ENCODE measurements around the gene NSL1.
"Not testable (repeated sequence)": the region's sequence is repeated elsewhere in the genome, so short reads cannot be mapped to it uniquely, and the experiment has no call there.

NSL1 gene

DNA sequence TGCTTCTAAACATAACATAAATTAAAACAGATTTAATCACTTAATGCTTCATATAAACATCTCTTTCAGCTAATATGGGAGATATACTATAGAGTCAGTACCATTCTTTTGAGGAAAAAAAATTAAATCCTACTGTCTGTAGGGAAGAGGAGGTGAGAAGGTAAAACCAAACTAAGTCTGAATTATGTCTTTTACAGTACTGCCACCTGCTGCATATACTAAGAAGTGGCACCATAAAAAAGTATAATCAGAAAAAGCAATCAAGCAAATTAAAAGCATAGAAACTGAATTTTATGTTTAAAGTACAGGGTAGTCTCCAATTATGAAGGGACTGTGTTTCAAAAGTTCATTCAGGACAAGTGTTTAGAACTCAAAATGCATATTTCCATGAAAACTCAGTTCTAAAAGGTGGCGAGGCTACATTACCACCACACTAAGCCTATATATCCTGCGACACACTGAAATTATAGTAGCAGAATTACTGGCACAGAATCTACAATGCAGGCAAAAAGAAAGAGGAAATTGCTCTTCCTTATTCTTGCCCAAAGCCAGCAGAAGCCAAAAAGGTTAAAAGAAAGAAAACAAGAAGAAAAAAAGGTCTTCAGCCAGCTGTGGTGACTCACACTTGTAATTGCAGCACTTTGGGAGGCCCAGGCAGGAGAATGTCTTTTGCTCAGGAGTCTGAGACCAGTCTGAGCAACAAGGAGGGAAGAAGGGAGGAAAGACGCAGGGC lies 9.0 kb downstream of the NSL1 start:
- DNase-seq (ENCODE audit: low read depth in 2 of 2) = no peak

DNA sequence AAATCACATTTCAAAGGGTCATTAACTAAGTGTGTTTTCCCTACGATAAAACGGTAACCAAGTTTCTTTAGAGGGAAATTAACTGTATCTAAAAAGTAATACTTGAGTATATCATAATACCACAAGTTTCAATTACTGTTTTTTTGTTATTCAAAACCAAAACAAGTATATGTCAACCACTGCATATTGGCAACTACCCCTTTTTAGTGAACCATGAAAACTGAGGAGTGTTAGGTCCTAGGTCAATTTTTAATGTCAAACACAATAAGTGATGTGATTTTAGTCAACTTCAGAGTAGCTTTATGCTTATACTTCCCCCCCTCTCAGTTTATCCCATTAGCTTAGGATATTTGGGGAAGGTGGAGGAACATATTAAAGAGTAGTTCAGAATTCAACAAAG lies 10.4 kb downstream of the NSL1 start:
- no peak for DNase-seq (ENCODE audit: low read depth in 2 of 2)

DNA sequence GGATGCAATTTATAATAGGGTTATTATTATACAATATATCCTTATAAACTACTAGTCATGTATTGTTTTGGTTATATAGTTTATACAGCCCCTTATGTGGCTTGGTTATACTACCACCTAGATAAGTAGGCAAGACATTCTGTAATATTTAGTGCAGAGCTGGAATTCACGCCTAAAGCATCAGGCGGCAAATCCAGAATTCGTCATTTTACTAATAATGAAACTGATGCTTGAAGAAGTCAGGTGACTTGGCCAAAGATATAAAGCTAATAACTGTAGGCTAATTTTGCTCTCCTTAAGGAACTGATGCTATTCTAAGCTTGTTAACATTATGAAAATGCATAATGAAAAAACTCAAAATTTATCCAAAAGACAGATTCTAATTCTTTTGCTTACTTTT lies 10.8 kb downstream of the NSL1 start:
- no peak for DNase-seq (ENCODE audit: low read depth in 2 of 2)

DNA sequence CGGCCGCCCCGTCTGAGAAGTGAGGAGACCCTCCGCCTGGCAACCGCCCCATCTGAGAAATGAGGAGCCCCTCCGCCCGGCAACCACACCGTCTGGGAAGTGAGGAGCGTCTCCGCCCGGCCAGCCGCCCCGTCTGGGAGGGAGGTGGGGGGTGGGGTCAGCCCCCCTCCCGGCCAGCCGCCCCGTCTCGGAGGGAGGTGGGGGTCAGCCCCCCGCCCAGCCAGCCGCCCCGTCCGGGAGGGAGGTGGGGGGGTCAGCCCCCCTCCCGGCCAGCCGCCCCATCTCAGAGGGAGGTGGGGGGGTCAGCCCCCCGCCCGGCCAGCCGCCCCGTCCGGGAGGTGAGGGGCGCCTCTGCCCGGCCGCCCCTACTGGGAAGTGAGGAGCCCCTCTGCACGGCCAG lies 12.5 kb downstream of the NSL1 start:
- not testable (repeated sequence) for DNase-seq (ENCODE audit: low read depth in 2 of 2)

DNA sequence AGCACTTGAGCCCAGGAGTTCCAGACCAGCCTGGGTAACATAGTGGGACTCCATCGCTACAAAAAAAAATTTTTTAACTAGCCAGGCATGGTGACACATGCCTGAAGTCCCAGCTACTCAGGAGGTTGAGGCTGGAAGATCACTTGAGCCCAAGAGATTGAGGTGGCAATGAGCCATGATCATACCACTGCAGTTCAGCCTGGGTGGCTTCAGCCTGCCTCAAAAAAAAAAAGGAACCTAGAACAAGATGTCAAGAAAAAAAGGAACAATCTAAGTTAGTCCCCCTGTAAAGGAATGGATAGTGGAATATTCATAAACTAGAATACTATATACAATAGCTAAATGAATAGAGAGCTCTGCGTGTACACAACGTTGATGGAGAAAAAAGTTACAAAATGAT lies 14.4 kb downstream of the NSL1 start:
- no peak for DNase-seq (ENCODE audit: low read depth in 2 of 2)

DNA sequence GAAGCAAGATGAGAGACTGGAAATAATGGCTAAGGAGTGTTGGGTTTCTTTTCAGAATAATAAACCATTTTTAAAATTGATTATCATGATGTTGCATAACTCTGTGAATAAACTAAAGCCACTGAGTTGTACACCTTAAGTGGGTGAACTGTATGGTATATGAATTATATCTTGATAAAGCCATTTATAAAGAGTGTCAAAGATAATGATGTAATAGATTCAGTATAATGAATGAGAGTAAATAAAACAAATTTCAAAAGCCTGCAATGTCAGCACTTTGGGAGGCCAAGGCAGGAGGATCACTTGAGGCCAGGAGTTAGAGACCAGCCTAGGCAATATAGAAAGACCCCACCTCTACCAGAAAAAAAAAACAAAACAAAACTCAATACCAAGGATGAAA lies 16.3 kb downstream of the NSL1 start:
- DNase-seq (ENCODE audit: low read depth in 2 of 2) = no peak

DNA sequence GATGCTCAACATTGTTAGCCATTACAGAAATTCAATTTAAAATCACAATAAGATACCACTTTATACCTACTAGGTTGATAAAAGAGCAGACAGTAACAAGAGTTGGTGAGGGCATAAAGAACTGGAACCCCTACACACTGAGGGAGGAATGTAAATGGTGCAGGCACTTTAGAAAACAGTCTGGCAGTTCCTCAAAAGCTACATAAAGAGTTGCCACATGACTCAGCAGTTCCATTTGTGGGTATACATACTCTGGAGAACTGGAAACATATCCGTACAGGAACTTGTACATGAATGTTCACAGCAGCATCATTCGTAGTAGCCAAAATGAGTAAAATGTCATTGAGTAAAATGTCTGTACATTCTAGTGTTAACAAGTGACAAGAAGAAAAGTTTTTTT lies 17.0 kb downstream of the NSL1 start:
- DNase-seq (ENCODE audit: low read depth in 2 of 2) = no peak

DNA sequence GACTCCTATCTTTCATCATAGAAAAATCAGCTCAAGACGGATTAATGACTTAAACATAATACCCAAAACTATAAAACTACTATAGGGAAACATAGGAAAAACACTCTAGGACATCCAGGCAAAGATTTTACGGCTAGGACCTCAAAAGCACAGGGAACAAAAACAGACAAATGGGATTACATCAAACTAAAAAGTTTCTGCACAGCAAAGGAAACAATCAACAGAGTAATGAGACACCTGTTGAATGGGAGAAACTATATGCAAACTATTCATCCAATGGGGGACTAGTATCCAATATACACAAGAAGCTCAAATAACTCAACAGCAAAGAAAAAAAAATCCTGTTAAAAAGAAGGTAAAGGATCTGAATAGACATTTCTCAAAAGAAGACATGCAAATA lies 18.6 kb downstream of the NSL1 start:
- DNase-seq (ENCODE audit: low read depth in 2 of 2) = no peak

DNA sequence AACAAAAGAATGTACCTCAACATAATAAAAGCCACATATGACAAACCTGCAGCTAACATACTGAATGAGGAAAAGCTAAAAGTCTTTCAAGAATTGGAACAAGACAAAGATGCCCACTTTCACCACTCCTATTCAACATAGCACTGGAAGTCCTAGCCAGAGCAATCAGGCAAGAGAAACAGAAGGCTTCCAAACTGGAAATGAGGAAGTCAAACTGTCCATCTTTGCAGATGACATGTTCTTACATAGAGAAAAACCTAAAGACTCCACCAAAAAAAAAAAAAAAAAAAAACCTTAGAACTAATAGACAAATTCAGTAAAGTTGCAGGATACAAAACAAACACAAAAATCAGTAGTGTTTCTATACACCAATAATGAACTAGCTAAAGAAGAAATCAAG lies 20.2 kb downstream of the NSL1 start:
- no peak for DNase-seq (ENCODE audit: low read depth in 2 of 2)

DNA sequence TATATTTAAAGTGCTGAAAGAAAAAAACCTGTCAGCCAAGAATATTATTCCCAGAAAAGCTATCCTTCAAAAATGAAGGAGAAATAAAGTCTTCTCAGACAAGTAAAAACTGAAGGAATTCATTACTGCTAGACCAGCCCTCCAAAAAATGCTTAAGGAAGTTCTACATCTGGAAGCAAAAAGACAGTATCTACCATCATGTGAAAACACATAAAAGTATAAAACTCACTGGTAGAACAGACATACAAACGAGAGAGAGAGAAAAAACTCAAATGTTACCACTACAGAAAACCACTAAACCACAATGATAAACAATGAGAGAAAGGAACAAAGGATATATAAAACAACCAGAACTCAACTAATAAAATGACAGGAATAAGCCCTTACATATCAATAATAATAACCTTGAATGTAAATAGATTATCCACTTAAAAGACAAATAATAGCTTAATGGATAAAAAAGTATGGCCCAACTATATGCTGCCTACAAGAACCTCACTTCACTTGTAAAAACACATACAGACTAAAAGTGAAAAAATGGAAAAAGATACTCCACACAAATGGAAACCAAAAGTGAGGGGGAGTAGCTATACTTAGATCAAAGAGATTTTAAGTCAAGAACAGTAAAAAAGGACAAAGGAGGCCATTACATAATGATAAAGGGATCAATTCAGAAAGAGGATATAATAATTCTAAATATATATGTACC lies 22.0 kb downstream of the NSL1 start:
- no peak for DNase-seq (ENCODE audit: low read depth in 2 of 2)

DNA sequence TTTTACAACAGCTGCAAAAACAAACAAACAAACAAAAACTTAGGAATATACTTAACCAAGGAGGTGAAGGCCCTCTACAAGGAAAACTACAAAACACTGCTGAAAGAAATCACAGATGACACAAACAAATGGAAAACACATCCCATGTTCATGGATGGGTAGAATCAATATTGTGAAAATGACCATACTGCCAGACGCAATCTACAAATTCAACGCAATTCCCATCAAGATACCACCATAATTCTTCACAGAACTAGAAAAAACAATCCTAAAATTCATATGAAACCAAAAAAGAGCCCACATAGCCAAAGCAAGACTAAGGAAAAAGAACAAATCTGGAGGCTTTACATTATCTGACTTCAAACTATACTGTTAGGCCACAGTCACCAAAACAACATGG lies 24.8 kb downstream of the NSL1 start:
- not testable (repeated sequence) for DNase-seq (ENCODE audit: low read depth in 2 of 2)

DNA sequence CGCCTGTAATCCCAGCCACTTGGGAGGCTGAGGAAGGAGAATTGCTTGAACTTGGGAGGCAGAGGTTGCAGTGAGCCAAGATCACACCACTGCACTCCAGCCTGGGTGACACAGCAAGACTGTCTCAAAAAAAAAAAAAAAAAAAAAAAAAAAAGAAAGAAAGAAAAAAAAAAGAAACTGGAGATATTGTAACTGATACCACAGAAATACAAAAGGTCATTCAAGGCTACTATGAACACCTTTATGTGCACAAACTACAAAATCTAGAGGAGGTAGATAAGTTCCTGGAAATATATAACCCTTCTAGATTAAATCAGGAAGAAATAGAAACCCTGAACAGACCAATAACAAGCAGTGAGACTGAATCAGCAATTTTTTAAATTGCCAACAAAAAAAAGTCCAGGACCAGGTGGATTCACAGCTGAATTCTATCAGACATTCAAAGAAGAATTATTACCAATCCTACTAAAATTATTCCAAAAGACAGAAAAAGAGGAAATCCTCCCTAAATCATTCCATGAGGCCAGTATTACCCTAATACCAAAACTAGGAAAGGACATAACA lies 26.8 kb downstream of the NSL1 start:
- not testable (repeated sequence) for DNase-seq (ENCODE audit: low read depth in 2 of 2)

DNA sequence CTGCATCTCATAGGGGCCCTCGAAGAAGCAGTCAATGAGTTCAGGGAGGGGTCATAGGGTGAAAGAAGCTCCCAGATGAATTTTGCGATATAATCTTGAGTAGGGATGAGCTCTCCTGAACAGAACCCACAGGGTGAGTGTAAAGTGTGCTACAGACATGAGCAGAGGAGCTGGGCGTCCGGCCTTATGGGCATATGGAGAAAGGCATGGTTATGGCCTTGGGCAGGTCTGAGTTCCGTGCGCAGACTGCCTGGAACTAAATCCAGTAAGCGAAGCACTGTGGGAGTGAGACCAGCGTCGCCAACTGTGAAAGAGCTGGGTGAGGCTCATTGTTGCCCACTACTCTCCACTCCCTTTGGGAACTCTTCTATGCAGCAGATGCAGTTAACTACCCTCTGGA lies 28.7 kb downstream of the NSL1 start:
- no peak for DNase-seq (ENCODE audit: low read depth in 2 of 2)

DNA sequence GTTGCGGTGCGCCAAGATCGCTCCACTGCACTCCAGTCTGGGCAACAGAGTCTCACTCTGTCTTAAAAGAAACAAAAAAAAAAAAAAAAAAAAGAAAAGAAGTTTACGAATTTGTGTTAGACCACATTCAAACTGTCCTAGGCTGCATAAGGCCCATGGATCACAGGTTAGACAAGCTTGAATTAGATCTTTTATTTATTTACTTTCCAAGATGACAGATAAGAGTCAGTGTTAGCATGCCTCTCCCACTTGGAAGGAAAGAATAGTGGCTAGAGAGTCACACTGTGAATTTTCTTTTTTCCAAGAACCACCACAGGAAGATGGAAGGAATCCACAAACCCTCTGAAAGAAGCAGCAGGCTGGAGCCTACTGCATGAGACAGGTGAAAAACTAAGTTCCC lies 29.3 kb downstream of the NSL1 start:
- no peak for DNase-seq (ENCODE audit: low read depth in 2 of 2)

DNA sequence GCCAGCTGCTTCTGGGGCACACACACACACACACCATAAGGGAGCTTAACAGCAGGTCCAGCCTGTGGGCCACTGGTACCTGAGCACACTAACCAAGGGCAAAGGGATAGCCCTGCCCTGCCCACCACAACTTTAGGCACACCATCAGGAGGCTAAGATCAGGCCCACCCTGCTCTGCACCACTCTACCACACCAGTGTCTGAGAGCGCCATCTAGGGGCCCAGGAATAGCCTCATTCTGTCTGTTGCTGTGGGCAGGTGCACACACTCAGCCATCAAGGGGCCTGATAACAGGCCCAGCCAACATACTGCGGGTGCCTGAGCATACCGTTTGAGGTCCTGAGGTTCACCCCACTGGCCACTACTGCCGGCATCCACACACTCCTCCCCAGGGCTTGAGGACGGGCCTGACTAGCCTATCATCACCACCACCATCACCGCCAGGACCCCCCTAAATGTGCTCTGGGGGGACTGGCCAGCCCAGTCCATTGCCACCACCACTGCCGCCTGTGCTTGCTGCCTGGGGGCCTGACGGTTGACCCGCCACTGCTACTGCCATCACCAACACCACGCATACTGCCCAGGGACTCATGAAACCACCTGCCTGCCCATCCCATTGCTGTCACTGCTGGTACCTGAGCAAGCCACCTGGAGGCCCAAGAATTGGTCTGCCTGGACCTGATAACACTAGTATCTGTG lies 31.3 kb downstream of the NSL1 start:
- peak; percentile 25 to 42 for DNase-seq (ENCODE audit: low read depth in 2 of 2)

DNA sequence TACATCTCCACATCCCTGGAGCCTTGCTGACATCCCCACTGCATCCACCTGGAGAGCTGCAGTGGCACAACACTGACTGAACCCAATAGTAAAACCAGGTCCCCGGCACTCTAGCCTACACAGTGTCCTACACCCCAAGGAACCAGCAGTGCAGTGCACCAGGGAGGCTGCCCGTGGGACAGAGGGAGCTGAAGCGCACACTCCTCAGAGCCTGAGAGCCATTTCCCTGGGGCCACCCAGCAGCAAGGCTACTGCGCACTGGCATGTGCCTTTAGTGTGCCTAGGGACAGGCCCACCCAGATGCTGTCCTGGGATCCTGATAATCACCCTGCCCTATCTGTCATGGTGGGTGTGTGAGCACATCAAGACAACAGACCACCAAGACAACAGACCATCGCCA lies 31.9 kb downstream of the NSL1 start:
- DNase-seq (ENCODE audit: low read depth in 2 of 2) = no peak

DNA sequence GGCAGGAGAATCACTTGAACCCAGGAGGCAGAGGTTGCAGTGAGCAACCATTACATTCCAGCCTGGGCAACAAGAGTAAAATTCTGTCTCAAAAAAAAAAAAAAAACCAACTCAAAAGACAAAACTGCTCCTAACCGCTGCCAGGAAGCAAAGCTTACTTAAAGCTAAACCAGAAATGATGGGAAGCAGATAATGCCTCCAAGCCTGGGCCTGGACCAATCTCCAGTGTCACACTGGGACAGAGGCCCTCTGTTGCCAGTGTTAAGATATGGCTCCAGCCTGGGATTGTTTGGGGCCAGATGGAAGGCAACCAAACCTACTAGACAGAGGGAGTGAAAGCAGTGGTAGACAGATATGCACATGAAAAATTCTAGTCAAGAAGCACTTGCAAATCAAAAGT lies 36.9 kb downstream of the NSL1 start:
- no peak for DNase-seq (ENCODE audit: low read depth in 2 of 2)

DNA sequence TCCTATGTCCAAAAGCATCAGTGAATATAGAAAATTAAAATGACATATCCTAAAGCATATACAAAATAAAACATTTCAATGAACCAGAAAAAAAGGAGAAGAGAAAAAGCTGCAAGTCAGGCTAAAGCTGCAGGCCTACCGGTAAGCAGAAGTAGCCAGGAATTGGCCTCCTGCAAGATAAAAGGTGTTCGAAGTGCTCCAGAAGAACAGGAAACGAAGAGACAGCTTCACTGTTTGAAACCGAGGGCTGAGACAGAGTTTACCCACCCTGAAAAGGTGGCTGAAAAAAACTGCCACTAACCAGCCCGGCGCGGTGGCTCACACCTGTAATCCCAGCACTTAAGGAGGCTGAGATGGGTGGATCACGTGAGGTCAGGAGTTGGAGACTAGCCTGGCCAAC lies 37.4 kb downstream of the NSL1 start:
- DNase-seq (ENCODE audit: low read depth in 2 of 2) = no peak

DNA sequence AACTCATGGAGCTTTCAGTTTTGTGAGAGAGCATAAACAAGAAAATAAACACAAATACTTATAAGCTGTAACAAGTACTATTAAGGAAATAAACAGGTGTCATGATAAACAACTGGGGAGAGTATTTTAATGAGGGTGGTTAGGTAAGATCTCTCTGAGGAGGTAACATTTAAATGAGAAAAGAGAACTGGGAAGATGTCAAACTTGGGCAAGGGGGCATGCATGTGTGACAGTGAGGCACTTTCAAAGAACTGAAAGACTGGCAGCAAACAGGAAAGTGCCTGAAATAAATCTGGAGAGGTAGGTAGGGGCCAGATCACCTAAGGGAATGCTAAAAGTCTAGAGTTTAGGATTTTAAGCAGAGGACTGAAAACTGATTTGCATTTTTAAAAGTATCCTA lies 37.8 kb downstream of the NSL1 start:
- DNase-seq (ENCODE audit: low read depth in 2 of 2) = no peak

DNA sequence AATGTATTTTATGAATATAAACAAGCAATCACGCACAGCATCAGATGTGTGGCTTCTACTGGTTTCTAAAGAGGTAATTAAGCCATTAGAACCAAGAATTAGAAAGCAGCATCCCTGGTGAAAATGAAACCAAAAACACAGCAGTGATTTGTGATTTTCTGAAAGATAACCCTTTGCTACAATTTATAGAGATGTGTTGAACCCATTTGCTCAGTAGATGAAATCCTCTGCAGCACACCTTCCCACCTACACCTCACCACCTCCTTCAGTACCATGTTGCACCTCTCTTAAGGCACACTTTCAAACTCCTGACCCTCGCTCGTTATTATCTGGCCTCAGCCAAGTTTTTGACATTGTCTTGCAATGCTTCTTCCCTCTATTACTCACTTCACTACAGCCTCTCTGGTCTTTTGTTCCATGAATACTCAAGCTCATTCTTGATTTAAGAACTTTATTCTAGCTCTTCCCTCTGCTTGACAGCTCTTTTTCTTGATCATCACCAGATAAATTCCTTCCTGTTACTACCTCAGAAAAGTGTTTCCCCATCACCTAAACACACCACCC lies 38.6 kb downstream of the NSL1 start:
- no peak for DNase-seq (ENCODE audit: low read depth in 2 of 2)

DNA sequence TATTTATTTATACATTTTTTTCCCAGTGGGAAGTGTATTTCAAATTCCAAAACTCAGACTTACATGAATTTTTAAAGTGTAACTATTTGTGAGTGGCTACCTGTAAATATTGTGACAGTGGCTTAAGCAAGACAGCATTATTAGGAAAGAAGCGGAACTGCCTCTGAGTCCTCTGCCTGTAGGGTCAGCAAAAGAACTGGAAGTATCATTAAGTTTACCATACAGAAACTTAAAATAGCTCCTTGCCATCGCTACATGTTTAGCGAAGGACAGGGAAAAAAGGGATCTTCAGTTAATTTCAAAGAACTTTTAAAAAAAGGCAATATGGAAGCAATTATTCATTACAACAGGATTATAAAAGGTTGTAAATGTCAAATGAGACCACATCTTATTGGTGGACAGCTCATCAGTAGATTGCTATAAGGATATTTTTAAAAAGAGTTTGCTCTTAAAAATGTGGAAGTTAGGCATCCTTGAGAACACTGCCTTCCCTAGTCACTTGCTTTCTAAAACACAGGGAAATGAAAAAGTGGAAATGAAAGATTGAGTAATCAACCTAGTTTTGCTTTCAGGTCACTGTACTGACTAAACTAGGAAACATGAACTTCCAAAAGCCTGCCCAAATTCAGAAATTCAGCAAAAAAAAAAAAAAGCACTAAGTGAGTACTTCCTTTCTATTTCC lies 39.2 kb downstream of the NSL1 start:
- no peak for DNase-seq (ENCODE audit: low read depth in 2 of 2)

Measured in stimulated activated CD4-positive, alpha-beta T cell treated with anti-CD3 and anti-CD28 coated beads, Interleukin-1b, Interleukin-23, amount 100 ng/mL, for 4 hours (primary cell).